ENCODE results near the gene ZNF729. TPM values are rescaled to one million over a fixed set of nuclear protein-coding genes. Genes with fewer than 3 reads are reported as not detected.

Gene ZNF729
- total RNA-seq = not detected

- DNase-seq = no peak
- no peaks in the 10 kb centered on the region for H3K36me3 Mint-ChIP-seq (ENCODE audit: low read depth)
- H3K9me3 Mint-ChIP-seq = peaks cover 8% of the 10 kb centered on the region
- no peaks in the 10 kb centered on the region for H3K4me1 Mint-ChIP-seq (ENCODE audit: low read depth)
- no peak within 1 kb of the TSS for H3K4me3 Mint-ChIP-seq
- intact Hi-C loops (cut with micrococcal nuclease) = no loop called here
- ATAC-seq = no peak
- no peak within 1 kb of the TSS for H3K27ac Mint-ChIP-seq
- no peak for TF ChIP-seq CTCF (IDR thresholded peaks at IDR 0.05)
- ChIA-PET CTCF (no interaction called here), POLR2A (no interaction called here)
- H3K27me3 Mint-ChIP-seq = peaks cover 9% of the 10 kb centered on the region
These were observed at the start of gene ZNF729 for GRCh38 chr19:22286151-22286810. ZNF729 (plus strand) TSS chr19:22286441; CDS start chr19:22286526, 85 bp downstream.

GRCh38 chr19:22256856-22257255 lies 29.4 kb upstream of the ZNF729 start:
- TF ChIP-seq CTCF (IDR thresholded peaks at IDR 0.05) = no peak
- no peak overlapping the region for H3K27ac Mint-ChIP-seq
- ChIA-PET CTCF (no interaction called here), POLR2A (no interaction called here)
- H3K36me3 Mint-ChIP-seq (ENCODE audit: low read depth) = no peaks in the 10 kb centered on the region
- ATAC-seq = no peak
- no peak overlapping the region for H3K4me3 Mint-ChIP-seq
- H3K4me1 Mint-ChIP-seq (ENCODE audit: low read depth) = no peaks in the 10 kb centered on the region
- DNase-seq = no peak
- H3K9me3 Mint-ChIP-seq = peaks cover 4% of the 10 kb centered on the region
- intact Hi-C loops (cut with micrococcal nuclease) = no loop called here
- no peaks in the 10 kb centered on the region for H3K27me3 Mint-ChIP-seq

- no peak overlapping the region for H3K4me3 Mint-ChIP-seq
- DNase-seq = no peak
- H3K9me3 Mint-ChIP-seq = peaks cover 4% of the 10 kb centered on the region
- ChIA-PET CTCF (no interaction called here), POLR2A (no interaction called here)
- ATAC-seq = no peak
- no peaks in the 10 kb centered on the region for H3K4me1 Mint-ChIP-seq (ENCODE audit: low read depth)
- TF ChIP-seq CTCF (IDR thresholded peaks at IDR 0.05) = no peak
- intact Hi-C loops (cut with micrococcal nuclease) = no loop called here
- no peak overlapping the region for H3K27ac Mint-ChIP-seq
- no peaks in the 10 kb centered on the region for H3K27me3 Mint-ChIP-seq
- no peaks in the 10 kb centered on the region for H3K36me3 Mint-ChIP-seq (ENCODE audit: low read depth)
These were observed 28.9 kb upstream of the ZNF729 start for GRCh38 chr19:22257381-22257780.

- H3K27ac Mint-ChIP-seq = no peak overlapping the region
- ChIA-PET CTCF (no interaction called here), POLR2A (no interaction called here)
- ATAC-seq = no peak
- peaks cover 4% of the 10 kb centered on the region for H3K9me3 Mint-ChIP-seq
- no peak overlapping the region for H3K4me3 Mint-ChIP-seq
- intact Hi-C loops (cut with micrococcal nuclease) = no loop called here
- no peaks in the 10 kb centered on the region for H3K27me3 Mint-ChIP-seq
- no peaks in the 10 kb centered on the region for H3K4me1 Mint-ChIP-seq (ENCODE audit: low read depth)
- DNase-seq = no peak
- H3K36me3 Mint-ChIP-seq (ENCODE audit: low read depth) = no peaks in the 10 kb centered on the region
- TF ChIP-seq CTCF (IDR thresholded peaks at IDR 0.05) = no peak
These were observed 28.3 kb upstream of the ZNF729 start for GRCh38 chr19:22257916-22258315.

- Mint-ChIP-seq H3K4me1 (ENCODE audit: low read depth) (no peaks in the 10 kb centered on the region), H3K36me3 (ENCODE audit: low read depth) (no peaks in the 10 kb centered on the region), H3K9me3 (peaks cover 8% of the 10 kb centered on the region), H3K27me3 (no peaks in the 10 kb centered on the region), H3K27ac (no peak overlapping the region), H3K4me3 (no peak overlapping the region)
- TF ChIP-seq CTCF (IDR thresholded peaks at IDR 0.05) = no peak
- no peak for ATAC-seq
- DNase-seq = no peak
- ChIA-PET POLR2A (no interaction called here), CTCF (no interaction called here)
- intact Hi-C loops (cut with micrococcal nuclease) = no loop called here
These were observed 25.7 kb upstream of the ZNF729 start for GRCh38 chr19:22260499-22260898.
